ENCODE results near the gene RIT1.

RIT1 gene

GRCh38 chr1:155919801-155920200 is 8.7 kb upstream of the RIT1 start:
- no peak for TF ChIP-seq GATA3 (IDR thresholded peaks at IDR 0.05; ENCODE audit: low read depth, low read length)

DNA sequence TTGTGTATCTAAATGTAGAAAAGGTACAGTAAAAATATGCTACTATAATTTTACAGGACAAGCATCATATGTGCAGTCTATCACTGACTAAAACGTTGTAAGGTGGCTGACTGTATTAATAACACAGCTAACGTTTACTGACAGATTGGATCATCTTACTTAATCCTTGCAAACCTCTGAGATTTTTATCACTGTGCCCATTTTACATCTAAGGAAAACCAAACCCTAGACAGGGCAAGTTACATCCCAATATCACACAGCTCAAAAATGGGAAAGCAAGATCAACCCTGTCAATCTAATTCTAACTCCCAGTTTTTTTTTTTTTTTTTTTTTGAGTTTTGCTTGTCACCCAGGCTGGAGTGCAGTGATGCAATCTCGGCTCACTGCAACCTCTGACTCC is 7.5 kb upstream of the RIT1 start:
- TF ChIP-seq GATA2 (IDR thresholded peaks at IDR 0.05; ENCODE audit: low read depth, low read length) (no peak), GATA3 (IDR thresholded peaks at IDR 0.05; ENCODE audit: low read depth, low read length) (no peak)

GRCh38 chr1:155913969-155914757 is 3.0 kb upstream of the RIT1 start:
- TF ChIP-seq GATA3 (IDR thresholded peaks at IDR 0.05; ENCODE audit: low read depth, low read length): no peak
- no peak for TF ChIP-seq GATA2 (IDR thresholded peaks at IDR 0.05; ENCODE audit: low read depth, low read length)

DNA sequence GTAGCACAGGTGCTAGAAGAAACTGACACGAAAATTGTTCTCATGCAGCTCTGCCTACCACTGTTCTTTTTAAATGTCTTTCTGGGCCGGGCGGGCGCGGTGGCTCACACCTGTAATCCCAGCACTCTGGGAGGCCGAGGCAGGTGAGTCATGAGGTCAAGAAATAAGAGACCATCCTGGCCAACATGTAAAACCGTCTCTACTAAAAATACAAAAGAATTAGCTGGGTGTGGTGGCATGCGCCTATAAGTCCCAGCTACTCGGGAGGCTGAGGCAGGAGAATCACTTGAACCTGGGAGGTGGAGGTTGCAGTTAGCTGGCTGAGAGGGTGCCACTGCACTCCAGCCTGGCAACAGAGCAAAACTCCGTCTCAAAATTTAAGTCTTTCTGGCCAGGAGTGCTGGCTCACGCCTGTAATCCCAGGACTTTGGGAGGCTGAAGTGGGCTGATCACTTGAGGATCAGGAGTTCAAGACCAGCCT is 947 bp upstream of the RIT1 start:
- no peak for TF ChIP-seq GATA2 (IDR thresholded peaks at IDR 0.05; ENCODE audit: low read depth, low read length)
- no peak for TF ChIP-seq GATA3 (IDR thresholded peaks at IDR 0.05; ENCODE audit: low read depth, low read length)

DNA sequence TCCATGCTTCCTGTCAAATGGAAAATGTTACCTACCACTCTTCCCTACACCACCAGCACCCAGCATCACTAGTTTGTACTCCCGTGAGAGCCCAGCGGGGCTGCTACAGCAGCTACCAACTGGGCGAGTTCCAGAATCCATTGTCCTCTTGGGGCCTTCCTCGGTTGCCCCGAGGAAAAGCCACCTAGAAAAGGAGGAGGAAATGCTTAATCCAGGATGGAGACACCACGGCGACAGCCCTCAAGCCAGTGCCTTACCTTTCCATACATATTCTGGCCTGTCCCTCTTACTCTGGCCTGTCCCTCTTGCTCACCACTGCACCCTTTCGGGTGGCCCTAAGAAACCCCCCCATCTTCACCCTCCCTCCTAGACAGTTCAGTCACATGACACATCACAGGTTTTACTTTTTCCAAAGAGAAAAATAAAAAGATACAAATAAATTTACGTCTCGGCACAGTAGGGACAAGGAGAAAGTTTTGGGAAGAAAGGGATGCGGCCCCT is 478 bp downstream of the RIT1 start:
- no peak for TF ChIP-seq GATA3 (IDR thresholded peaks at IDR 0.05; ENCODE audit: low read depth, low read length)
- TF ChIP-seq GATA2 (IDR thresholded peaks at IDR 0.05; ENCODE audit: low read depth, low read length): no peak

- no peak for TF ChIP-seq GATA3 (IDR thresholded peaks at IDR 0.05; ENCODE audit: low read depth, low read length)
- no peak for TF ChIP-seq GATA2 (IDR thresholded peaks at IDR 0.05; ENCODE audit: low read depth, low read length)
Observed at GRCh38 chr1:155909894-155910293, 1.3 kb downstream of the RIT1 start.

DNA sequence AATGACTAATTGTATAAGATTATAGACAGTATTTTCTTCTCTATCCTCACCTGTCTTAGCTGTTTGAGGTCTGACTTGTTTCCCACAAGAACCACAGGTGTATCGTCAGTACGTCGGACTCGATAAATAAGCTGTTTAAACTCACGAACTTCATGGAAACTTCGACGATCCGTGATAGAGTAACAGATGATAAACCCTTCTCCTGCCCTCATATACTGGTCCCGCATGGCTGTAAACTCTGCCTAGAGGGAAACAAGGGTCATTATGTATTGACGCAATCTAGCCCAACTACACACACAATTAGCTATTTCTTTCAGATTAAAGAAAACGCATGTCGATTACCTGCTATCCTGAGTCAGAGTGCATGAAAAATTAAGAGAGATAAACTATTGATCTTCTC is 6.9 kb downstream of the RIT1 start:
- TF ChIP-seq GATA2 (IDR thresholded peaks at IDR 0.05; ENCODE audit: low read depth, low read length) (no peak), GATA3 (IDR thresholded peaks at IDR 0.05; ENCODE audit: low read depth, low read length) (no peak)

DNA sequence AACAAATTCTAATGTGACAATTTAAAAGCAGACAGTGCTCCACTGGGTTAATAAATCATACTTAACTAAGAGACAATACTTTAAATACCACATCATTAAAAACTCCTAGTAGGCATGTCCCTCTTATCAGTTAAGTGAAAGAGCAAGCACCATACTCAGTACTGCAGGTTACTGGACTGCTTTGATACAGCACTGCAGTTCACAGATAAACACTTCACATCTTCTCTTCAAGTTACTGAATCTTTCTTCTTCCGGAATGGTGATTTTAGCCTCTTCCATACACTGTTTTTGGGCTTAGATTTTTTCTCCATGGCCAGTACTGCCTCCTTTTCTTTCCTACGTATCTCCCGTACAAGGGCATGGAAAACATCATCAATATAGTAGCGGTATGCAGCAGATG is 11.0 kb downstream of the RIT1 start:
- TF ChIP-seq GATA2 (IDR thresholded peaks at IDR 0.05; ENCODE audit: low read depth, low read length) (no peak), GATA3 (IDR thresholded peaks at IDR 0.05; ENCODE audit: low read depth, low read length) (no peak)

DNA sequence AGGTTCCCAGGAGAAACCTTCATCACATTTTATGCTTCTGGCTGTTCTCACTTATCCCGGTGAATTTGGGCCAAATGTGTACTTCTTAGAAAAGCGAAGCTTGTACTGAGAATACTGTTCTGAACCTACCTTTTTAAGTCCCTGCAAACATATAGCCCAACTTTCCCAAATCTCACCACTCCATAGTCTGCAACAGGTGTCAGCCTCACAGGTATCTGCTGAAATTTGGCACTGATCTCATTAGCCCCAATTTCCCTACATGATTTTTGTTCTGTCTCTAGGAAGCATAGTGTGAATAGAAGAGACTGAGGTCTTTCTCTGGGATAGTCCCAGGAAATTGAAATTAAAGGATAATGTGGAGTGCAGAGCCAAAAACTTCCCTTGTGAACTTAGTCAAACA is 11.5 kb downstream of the RIT1 start:
- TF ChIP-seq GATA3 (IDR thresholded peaks at IDR 0.05; ENCODE audit: low read depth, low read length) (no peak), GATA2 (IDR thresholded peaks at IDR 0.05; ENCODE audit: low read depth, low read length) (no peak)

DNA sequence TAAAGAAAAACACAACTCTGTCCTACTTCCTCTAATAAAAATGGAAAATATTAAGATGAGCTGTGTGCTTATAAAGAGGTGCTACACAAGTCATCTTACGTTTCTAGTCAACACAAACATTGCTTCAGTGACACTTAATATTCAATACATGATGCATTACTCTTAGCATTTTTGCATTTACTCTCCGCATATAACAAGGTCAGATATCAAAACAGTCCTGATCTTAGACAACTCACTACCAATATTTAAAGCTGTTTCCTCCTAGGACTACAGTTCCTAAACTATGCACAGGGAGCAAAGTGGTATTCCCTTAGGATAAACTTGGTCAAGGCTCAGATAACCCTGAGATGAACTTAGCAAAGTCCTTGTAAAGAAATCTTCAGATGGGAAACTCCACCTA is 12.3 kb downstream of the RIT1 start:
- no peak for TF ChIP-seq GATA3 (IDR thresholded peaks at IDR 0.05; ENCODE audit: low read depth, low read length)
- TF ChIP-seq GATA2 (IDR thresholded peaks at IDR 0.05; ENCODE audit: low read depth, low read length): no peak

DNA sequence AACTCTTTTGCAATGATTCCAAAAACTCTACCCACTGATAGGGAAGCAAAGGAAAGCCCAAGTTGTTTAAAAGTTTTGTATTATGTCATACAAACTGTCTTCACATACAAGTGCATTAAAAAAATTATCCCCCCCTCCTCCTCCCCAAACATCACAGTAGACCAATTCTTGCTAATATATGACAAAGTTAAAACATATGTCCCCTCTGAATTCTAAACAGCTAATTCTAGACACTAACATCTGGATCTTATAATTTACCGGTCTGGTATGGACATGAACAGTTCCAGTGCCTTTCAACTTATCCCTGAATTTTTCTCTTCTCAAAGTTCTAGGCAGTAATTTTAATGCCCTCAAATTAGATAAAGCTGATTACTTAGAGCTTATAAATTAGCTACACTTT is 13.4 kb downstream of the RIT1 start:
- TF ChIP-seq GATA2 (IDR thresholded peaks at IDR 0.05; ENCODE audit: low read depth, low read length): no peak
- TF ChIP-seq GATA3 (IDR thresholded peaks at IDR 0.05; ENCODE audit: low read depth, low read length): no peak

GRCh38 chr1:155893389-155894142 is 17.6 kb downstream of the RIT1 start:
- TF ChIP-seq GATA3 (IDR thresholded peaks at IDR 0.05; ENCODE audit: low read depth, low read length) (no peak), GATA2 (IDR thresholded peaks at IDR 0.05; ENCODE audit: low read depth, low read length) (no peak)

- TF ChIP-seq GATA3 (IDR thresholded peaks at IDR 0.05; ENCODE audit: low read depth, low read length): no peak
- TF ChIP-seq GATA2 (IDR thresholded peaks at IDR 0.05; ENCODE audit: low read depth, low read length): no peak
Observed at GRCh38 chr1:155892796-155893195, 18.4 kb downstream of the RIT1 start.

DNA sequence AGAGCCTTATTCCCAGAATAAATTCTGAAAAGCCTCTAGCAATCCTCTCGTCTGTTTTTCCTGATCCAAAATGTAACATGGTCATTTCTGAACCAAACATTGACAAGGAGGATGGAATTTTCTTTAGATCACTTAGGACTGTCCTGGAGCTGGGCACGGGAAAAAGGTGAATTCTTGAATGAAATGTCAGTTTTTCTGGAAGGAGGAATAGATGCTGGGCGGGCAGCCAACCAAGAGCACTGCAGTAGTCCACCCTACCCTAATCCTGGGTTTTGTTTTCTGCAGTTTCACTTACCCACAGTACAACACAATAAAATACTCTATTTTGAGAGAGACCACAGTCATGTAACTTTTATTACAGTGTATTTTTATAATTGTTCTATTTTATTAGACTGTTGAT is 20.9 kb downstream of the RIT1 start:
- TF ChIP-seq GATA3 (IDR thresholded peaks at IDR 0.05; ENCODE audit: low read depth, low read length): no peak
- TF ChIP-seq GATA2 (IDR thresholded peaks at IDR 0.05; ENCODE audit: low read depth, low read length): no peak

- TF ChIP-seq GATA3 (IDR thresholded peaks at IDR 0.05; ENCODE audit: low read depth, low read length): no peak
- TF ChIP-seq GATA2 (IDR thresholded peaks at IDR 0.05; ENCODE audit: low read depth, low read length): no peak
Observed at GRCh38 chr1:155889566-155889965, 21.6 kb downstream of the RIT1 start.

Measured in SH-SY5Y (cell line).